NCI-H2227 (cell line): ENCODE measurements around the gene INIP.
"Not testable (repeated sequence)": the region's sequence is repeated elsewhere in the genome, so short reads cannot be mapped to it uniquely, and the experiment has no call there.

Source experiments
- DNase-seq: peaks from one replicate; lab custom pipeline; 2025; ENCODE audit not compliant: unreplicated experiment; lab: John Stamatoyannopoulos, UW

Gene INIP

DNA sequence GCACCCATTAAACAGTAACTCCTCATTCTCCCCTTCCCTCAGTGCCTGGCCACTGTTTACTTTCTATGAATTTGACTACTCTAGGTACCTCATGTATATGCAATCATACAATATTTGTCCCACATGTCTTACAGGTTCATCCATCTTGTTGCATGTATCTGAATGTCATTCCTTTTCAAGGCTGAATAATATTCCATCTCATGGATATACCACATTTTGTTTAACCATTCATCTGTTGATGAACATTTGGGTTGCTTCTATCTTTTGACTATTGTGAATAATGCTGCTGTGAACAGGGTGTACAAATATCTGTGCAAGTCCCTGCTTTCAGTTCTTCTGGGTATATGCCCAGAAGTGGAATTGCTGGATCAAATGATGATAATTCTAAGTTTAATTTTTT is 40.9 kb downstream of the INIP start:
- DNase-seq: no peak

DNA sequence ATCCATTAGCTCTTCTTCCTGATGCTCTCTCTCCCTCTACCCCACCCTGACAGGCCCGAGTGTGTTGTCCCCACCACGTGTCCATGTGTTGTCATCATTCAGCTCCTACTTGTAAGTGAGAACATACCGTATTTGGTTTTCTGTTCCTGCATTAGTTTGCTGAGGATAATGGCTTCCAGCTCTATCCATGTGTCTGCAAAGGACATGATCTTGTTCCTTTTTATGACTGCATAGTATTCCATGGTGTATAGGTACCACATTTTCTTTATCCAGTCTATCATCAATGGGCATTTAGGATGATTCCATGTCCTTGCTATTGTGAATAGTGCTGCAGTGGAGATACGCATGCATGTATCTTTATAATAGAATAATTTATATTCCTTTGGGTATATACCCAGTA is 44.7 kb downstream of the INIP start:
- DNase-seq: not testable (repeated sequence)

DNA sequence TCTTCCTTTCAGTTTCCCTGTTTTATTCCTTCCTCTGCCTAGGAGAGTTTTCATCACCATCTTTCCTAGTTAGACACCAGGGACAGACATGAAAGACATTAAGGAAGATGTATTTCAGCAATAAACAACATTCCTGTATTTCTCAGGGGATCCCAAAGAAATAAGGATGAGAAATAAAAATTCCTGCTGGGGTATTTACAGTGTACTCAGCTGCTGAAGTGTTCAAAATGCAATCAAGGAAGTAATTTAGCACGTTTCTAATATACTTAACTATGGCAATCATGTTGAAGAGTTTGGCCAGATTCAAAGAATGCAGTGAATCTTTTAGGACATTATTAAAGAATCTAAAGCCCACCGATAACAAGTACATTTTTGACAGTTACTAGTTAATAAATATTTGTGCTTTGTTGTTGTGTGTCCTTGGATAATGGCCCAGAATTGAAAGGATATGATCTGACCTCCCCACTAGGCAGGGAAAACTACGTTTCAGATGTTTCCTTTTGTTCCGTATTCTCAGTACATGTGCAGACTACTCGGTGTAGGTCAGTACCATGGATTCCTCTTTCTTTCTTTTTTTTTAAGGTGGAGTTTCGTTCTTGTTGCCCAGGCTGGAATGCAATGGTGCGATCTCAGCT is 46.8 kb downstream of the INIP start:
- DNase-seq: no peak

DNA sequence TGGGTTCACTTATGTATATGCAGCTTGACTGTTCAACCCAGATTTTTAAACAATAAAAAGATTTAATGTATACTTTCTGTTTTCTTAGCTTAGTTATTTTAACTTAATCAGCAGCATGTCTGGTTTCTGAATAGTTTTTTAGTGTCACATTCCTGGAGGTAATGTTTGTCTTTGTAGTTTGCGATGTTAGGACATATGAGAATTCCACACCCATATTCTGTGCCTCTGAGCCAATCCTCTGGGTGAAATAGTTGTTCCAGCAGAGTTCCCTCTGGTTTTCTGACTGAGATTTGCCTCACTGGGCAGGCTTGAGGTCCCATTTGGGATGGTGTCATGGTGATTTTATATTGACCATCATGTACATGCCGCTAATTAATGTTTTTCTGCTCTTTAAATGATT is 48.6 kb downstream of the INIP start:
- no peak for DNase-seq

DNA sequence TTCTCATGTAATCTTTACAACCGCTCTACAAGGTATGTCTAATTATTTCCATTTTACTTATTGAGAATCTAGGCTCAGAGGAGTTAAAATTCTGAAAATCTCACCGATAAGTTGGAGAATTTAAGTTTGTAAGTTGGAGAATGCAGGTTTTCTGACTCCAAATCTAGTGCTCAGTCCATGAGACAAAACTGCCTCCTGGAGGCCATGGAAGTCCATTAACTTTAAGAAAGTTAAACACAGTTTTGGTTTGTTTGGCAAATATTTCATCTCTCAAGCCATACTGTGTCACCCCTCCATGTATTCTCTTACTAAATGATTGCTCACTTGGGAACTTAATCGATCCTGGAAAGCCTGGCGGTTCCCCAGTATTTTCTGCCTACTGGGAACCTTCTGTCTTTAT is 52.6 kb downstream of the INIP start:
- DNase-seq: no peak

GRCh38 chr9:112664531-112664930 is 53.4 kb downstream of the INIP start:
- no peak for DNase-seq

GRCh38 chr9:112663681-112664080 is 54.2 kb downstream of the INIP start:
- no peak for DNase-seq

DNA sequence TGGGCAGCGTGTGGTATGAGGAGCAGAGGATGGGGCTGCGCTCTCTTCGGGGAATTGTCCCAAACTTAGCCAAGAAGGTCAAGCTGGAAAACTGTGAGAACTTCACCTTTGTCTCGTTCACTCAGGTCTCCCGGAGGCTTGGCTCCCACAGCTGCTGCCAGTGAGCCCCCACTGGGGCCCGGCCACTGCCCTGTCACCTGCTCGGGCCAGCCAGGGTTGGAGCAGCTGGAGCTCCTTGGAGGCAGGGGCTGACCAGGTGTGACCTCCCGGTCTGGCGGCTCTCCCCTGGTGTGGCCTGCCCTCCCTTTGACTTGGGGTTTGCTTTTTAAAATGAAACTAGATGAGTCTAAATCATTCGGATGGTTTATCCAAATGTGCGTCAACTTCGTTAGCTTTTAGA is 58.0 kb downstream of the INIP start:
- no peak for DNase-seq

DNA sequence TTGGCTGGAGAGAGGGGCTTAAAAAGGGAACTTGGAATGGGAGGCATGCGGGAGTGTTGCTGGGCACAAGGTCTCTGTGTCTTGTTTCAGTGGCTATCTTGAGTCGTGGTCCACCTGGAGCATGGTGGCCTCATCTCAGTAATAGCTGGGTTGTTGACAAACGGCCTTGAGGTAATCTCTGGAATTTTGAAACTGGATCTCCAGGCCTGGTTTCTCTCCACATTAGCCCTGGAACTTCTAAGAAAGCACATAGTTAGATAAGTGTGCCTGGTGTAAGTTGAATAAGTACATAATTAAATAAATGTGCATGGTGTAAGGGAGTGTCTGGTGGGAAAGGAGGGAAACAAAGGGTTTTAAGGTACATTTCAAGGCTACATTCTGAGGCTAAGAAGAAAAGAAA is 62.2 kb downstream of the INIP start:
- DNase-seq: no peak

DNA sequence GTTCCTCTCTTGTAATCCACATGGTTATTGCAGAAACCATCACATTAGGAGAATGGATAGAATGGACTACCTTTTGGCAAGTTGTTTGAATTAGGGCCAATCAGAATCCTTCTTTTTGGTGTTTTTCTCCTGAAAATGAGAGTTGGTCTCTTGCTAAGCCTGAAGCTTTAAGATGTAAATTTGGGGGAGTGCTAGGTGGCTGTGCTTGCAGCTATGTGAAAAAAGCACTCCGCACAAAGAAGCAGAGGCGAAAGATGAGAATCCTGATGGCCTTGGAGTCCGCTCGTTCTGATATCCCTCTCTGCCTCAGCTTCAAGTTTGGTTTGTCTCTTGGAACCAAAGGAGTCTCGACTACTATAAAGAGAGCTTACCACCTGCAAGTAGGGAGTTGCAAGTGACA is 63.6 kb downstream of the INIP start:
- no peak for DNase-seq

- no peak for DNase-seq
Observed at GRCh38 chr9:112648624-112649023, 69.3 kb downstream of the INIP start.

DNA sequence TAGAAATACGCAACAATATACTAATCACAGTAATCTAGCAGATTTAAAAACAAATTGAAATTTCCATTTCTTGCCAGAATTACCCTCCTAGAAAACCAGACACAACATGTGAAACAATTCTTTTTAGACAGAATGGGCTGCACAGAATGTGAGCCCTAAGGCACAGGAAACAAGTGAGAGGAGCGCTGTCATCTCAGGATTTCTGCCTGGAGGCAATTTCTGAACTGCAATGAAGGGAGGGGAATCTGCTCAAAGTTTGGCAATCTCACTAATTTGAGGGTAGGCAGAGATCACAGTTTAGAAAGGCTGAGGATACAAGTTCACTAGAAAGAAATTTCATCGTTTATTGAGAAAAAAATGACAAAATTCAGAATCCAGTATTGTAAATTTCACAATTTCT is 70.3 kb downstream of the INIP start:
- DNase-seq: no peak

GRCh38 chr9:112642126-112642525 is 75.8 kb downstream of the INIP start:
- DNase-seq: no peak

GRCh38 chr9:112640311-112640710 is 77.6 kb downstream of the INIP start:
- DNase-seq: no peak
